WTC11 (cell line): ENCODE measurements around the gene PKP1.

Source experiments
- FOXJ3 ChIP-seq: sonication (generic); formaldehyde crosslinking; IDR thresholded peaks from 2 replicates; pipeline ENCODE4 v1.9.0; 2021; ENCODE audit warnings: missing genetic modification reagents, mild to moderate bottlenecking, borderline replicate concordance
- GABPB1 ChIP-seq: sonication (generic); formaldehyde crosslinking; IDR thresholded peaks from 2 replicates; pipeline ENCODE4 v1.8.1; 2023; ENCODE audit warnings: mild to moderate bottlenecking, missing genetic modification reagents
- JUN ChIP-seq: sonication (generic); formaldehyde crosslinking; IDR thresholded peaks from 2 replicates; pipeline ENCODE4 v1.8.0; 2023; ENCODE audit warnings: mild to moderate bottlenecking, missing genetic modification reagents
- SP1 ChIP-seq: sonication (generic); formaldehyde crosslinking; conservative IDR thresholded peaks from 2 replicates; pipeline ENCODE4 v1.8.1; 2022; ENCODE audit warnings: missing genetic modification reagents
- TEAD4 ChIP-seq: sonication (generic); formaldehyde crosslinking; IDR thresholded peaks from 2 replicates; pipeline ENCODE4 v1.8.0; 2022; ENCODE audit warnings: mild to moderate bottlenecking, missing genetic modification reagents
- ZNF121 ChIP-seq: sonication (generic); formaldehyde crosslinking; IDR thresholded peaks from 2 replicates; pipeline ENCODE4 v1.8.0; 2023; ENCODE audit warnings: missing genetic modification reagents
- TF ChIP-seq, protein P1 (sequence below): sonication (generic); formaldehyde crosslinking; IDR thresholded peaks from 2 replicates; pipeline ENCODE4 v1.8.1; 2023; ENCODE audit warnings: mild to moderate bottlenecking, moderate library complexity, missing genetic modification reagents
- TF ChIP-seq, protein P2 (sequence below): sonication (generic); formaldehyde crosslinking; IDR thresholded peaks from 2 replicates; pipeline ENCODE4 v1.8.1; 2023; ENCODE audit warnings: mild to moderate bottlenecking, missing genetic modification reagents
- TF ChIP-seq, protein P3 (sequence below): fragments of 200-600 bp; IDR thresholded peaks from 2 replicates; pipeline ENCODE4 v1.8.0; 2022; ENCODE audit warnings: antibody characterized with exemption

DNA sequence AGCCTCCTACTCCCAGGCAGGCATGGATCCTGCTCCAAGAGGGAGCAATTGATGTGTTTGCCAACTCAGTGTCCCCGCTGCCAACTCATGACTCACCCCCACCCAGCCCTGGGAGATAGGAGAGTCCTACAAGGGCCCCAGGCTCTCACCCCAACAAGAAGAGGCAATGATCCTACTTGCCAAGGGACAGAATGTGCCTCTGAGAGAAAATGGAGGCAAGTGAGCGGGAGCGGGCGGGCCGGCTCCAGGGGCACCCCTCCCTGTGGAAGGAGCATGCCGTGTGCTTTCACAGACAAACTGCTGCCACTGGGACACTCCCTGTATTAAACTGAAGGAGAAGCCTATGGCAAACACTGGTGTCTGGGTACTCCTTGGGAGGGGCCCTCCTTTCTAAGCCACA is 16.7 kb downstream of the PKP1 start:
- TF ChIP-seq JUN = no peak
- TF ChIP-seq FOXJ3 (CRISPR knock-in tag) = no peak
- TF ChIP-seq, protein P1, sequence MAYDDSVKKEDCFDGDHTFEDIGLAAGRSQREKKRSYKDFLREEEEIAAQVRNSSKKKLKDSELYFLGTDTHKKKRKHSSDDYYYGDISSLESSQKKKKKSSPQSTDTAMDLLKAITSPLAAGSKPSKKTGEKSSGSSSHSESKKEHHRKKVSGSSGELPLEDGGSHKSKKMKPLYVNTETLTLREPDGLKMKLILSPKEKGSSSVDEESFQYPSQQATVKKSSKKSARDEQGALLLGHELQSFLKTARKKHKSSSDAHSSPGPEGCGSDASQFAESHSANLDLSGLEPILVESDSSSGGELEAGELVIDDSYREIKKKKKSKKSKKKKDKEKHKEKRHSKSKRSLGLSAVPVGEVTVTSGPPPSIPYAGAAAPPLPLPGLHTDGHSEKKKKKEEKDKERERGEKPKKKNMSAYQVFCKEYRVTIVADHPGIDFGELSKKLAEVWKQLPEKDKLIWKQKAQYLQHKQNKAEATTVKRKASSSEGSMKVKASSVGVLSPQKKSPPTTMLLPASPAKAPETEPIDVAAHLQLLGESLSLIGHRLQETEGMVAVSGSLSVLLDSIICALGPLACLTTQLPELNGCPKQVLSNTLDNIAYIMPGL (CRISPR knock-in tag) = no peak
- no peak for TF ChIP-seq ZNF121 (CRISPR knock-in tag)
- TF ChIP-seq, protein P2, sequence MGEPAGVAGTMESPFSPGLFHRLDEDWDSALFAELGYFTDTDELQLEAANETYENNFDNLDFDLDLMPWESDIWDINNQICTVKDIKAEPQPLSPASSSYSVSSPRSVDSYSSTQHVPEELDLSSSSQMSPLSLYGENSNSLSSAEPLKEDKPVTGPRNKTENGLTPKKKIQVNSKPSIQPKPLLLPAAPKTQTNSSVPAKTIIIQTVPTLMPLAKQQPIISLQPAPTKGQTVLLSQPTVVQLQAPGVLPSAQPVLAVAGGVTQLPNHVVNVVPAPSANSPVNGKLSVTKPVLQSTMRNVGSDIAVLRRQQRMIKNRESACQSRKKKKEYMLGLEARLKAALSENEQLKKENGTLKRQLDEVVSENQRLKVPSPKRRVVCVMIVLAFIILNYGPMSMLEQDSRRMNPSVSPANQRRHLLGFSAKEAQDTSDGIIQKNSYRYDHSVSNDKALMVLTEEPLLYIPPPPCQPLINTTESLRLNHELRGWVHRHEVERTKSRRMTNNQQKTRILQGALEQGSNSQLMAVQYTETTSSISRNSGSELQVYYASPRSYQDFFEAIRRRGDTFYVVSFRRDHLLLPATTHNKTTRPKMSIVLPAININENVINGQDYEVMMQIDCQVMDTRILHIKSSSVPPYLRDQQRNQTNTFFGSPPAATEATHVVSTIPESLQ = no peak
- TF ChIP-seq, protein P3, sequence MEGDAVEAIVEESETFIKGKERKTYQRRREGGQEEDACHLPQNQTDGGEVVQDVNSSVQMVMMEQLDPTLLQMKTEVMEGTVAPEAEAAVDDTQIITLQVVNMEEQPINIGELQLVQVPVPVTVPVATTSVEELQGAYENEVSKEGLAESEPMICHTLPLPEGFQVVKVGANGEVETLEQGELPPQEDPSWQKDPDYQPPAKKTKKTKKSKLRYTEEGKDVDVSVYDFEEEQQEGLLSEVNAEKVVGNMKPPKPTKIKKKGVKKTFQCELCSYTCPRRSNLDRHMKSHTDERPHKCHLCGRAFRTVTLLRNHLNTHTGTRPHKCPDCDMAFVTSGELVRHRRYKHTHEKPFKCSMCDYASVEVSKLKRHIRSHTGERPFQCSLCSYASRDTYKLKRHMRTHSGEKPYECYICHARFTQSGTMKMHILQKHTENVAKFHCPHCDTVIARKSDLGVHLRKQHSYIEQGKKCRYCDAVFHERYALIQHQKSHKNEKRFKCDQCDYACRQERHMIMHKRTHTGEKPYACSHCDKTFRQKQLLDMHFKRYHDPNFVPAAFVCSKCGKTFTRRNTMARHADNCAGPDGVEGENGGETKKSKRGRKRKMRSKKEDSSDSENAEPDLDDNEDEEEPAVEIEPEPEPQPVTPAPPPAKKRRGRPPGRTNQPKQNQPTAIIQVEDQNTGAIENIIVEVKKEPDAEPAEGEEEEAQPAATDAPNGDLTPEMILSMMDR = no peak
- no peak for TF ChIP-seq SP1 (CRISPR knock-in tag)
- TF ChIP-seq TEAD4 (CRISPR knock-in tag) = no peak
- TF ChIP-seq GABPB1 (CRISPR knock-in tag) = no peak
